ENCODE data around the gene MAP3K8. TPM values are rescaled to one million over a fixed set of nuclear protein-coding genes. Genes with fewer than 3 reads are reported as not detected.
A peak's percentile ranks its signal among the peaks of the same experiment; 100 is the strongest.
"Not testable (repeated sequence)": the region's sequence is repeated elsewhere in the genome, so short reads cannot be mapped to it uniquely, and the experiment has no call there.

MAP3K8 gene
- total RNA-seq, 5 donors from 2014 or later (not counting 1 experiment from before 2014, with no cell fraction given), result 3.5 to 27.4 (median 11.0) TPM

DNA sequence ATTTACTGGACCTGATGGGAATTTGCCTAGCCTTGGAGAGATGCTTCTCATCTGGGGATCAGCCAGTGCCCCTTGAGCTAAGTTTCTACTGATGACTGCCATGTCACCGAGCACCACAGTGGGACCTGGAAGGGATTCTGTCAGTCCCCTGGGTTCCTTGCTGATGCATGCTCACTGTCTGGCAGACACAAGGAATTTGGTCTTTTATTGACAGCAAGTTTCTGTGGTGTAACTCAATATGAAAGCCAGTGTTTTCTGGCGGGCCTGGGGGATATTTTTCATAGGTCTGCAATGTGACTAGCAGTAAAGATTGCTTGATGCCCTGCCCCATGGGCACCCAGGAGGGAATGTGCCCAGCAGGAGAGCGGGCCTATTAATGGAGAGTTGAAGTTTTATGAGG, 30.7 kb downstream of the MAP3K8 start:
- no peaks in the 10 kb centered on the region for H3K27me3 Mint-ChIP-seq
- CTCF ChIA-PET, result no interaction called here

DNA sequence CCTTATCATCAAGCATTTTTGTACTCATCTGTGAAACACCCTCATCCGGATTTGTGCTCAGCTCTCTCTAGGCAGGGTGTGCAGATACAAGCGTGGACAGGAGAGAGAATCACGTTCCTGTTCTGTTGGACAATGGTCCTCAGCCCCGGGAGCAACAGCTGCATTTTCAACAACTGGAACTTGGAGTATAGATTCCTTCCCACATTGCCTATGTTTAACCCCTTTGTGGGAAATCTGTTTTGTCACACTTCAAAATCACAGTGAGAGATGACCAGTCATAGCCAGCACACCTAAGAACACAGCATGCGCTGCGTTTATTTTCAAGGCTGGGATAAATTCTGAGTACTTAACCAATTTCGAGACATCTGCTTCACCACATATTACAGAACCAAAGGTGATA, 32.5 kb downstream of the MAP3K8 start:
- ATAC-seq (replicated peaks in 1 of 4) (no peak), DNase-seq (no peak)
- H3K4me3 Mint-ChIP-seq, result no peak overlapping the region
- Histone ChIP-seq H3K9me3 (no peaks in the 10 kb centered on the region), H3K27ac (ENCODE audit: low read length) (no peak overlapping the region), H3K4me1 (ENCODE audit: control insufficient read depth in 1 of 2, extremely low read depth in 1 of 2, insufficient read depth in 2 of 2, low read length in 2 of 2) (peaks cover 0 to 11% of the 10 kb centered on the region in 2 experiments), H3K27me3 (replicated peaks in 1 of 2; ENCODE audit: control insufficient read depth in 2 of 2, extremely low read depth in 1 of 2, insufficient read depth in 2 of 2, low read length in 1 of 2) (no peaks in the 10 kb centered on the region), H3K36me3 (ENCODE audit: control insufficient read depth in 2 of 2, extremely low read depth in 1 of 2, insufficient read depth in 1 of 2, low read length in 1 of 2) (peaks cover 0 to 9% of the 10 kb centered on the region in 2 donors), H3K4me3 (ENCODE audit: control insufficient read depth in 1 of 2, extremely low read depth in 1 of 2, low read length in 1 of 2) (no peak overlapping the region)
- ChIA-PET CTCF (no interaction called here), POLR2A (no interaction called here)
- H3K27me3 Mint-ChIP-seq, result no peaks in the 10 kb centered on the region
- no peaks in the 10 kb centered on the region for H3K9me3 Mint-ChIP-seq
- WGBS (ENCODE audit: insufficient coverage), result 96% methylated on average over 4 of the region's 7 CpGs
- H3K36me3 Mint-ChIP-seq, result peaks cover 6% of the 10 kb centered on the region
- H3K4me1 Mint-ChIP-seq, result peaks cover 8 to 22% (median 9%) of the 10 kb centered on the region in 3 donors
- no peak overlapping the region for H3K27ac Mint-ChIP-seq

More for the DNA sequence above, 30.7 kb downstream of the MAP3K8 start:
- Mint-ChIP-seq H3K4me1 (peaks cover 8 to 24% (median 9%) of the 10 kb centered on the region in 3 donors), H3K36me3 (peaks cover 18% of the 10 kb centered on the region), H3K9me3 (no peaks in the 10 kb centered on the region), H3K4me3 (no peak overlapping the region), H3K27ac (peak overlapping the region in 1 of 2 donors; percentile 18)
- ATAC-seq (replicated peaks in 1 of 4) (no peak), DNase-seq (no peak)
- 94% methylated on average over 2 of the region's 3 CpGs for WGBS (ENCODE audit: insufficient coverage)
- Histone ChIP-seq H3K4me3 (ENCODE audit: control insufficient read depth in 1 of 2, extremely low read depth in 1 of 2, low read length in 1 of 2) (no peak overlapping the region), H3K9me3 (no peaks in the 10 kb centered on the region), H3K27ac (ENCODE audit: low read length) (no peak overlapping the region), H3K27me3 (replicated peaks in 1 of 2; ENCODE audit: control insufficient read depth in 2 of 2, extremely low read depth in 1 of 2, insufficient read depth in 2 of 2, low read length in 1 of 2) (no peaks in the 10 kb centered on the region), H3K36me3 (ENCODE audit: control insufficient read depth in 2 of 2, extremely low read depth in 1 of 2, insufficient read depth in 1 of 2, low read length in 1 of 2) (peaks cover 0 to 17% of the 10 kb centered on the region in 2 donors), H3K4me1 (ENCODE audit: control insufficient read depth in 1 of 2, extremely low read depth in 1 of 2, insufficient read depth in 2 of 2, low read length in 2 of 2) (peaks cover 0 to 11% of the 10 kb centered on the region in 2 experiments)
- POLR2A ChIA-PET, result no interaction called here

DNA sequence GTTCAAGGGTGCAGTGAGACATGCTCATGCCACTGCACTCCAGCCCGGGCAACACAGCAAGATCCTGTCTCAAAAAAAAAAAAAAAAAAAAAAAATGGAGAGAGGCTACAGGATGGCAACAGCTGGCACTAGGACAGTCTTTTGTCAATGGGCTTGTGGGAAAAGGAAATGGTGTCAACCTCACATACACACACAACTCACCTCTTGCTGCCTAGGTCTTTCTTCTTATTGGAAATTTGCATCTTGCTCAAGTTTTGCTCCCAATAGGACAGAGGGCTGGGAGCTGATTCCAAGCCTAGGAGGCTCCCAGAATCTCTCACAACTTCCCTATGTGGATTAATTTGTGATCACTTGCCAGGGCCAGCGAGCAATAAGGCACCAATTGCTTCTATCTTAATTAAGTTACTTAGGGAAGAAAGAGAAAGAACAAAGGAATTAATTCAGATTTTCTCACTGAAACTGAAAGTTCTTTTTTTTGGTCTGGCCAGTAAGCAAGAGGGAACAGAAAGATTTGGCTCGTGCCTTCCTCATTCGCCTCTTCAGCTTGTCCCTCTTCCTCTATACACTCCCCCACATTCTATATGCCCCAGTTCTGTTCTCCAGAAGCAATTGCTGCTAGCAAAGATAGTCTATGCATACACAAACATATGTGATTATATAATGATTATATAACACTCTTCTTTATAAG, 33.8 kb downstream of the MAP3K8 start:
- H3K4me3 Mint-ChIP-seq, result no peak overlapping the region
- no peaks in the 10 kb centered on the region for H3K9me3 Mint-ChIP-seq
- peaks cover 0 to 1% of the 10 kb centered on the region in 2 donors for H3K27me3 Mint-ChIP-seq
- ATAC-seq (replicated peaks in 1 of 4), result no peak
- no peaks in the 10 kb centered on the region for H3K36me3 ChIP-seq (ENCODE audit: control insufficient read depth in 2 of 2, extremely low read depth in 1 of 2, insufficient read depth in 1 of 2, low read length in 1 of 2)
- no peak overlapping the region for H3K27ac Mint-ChIP-seq
- no peaks in the 10 kb centered on the region for H3K27me3 ChIP-seq (replicated peaks in 1 of 2; ENCODE audit: control insufficient read depth in 2 of 2, extremely low read depth in 1 of 2, insufficient read depth in 2 of 2, low read length in 1 of 2)
- H3K36me3 Mint-ChIP-seq, result no peaks in the 10 kb centered on the region
- no peak overlapping the region for H3K4me3 ChIP-seq (ENCODE audit: control insufficient read depth in 1 of 2, extremely low read depth in 1 of 2, low read length in 1 of 2)
- peaks cover 8 to 22% (median 9%) of the 10 kb centered on the region in 3 donors for H3K4me1 Mint-ChIP-seq
- POLR2A ChIA-PET, result interaction anchor here in 1 of 2 donors (0.6 to 0.7 kb wide), 2 partner anchors 31 to 1020 kb away, joined by 3 to 7 read pairs; no protein-coding TSS in a partner anchor
- peaks cover 0 to 11% of the 10 kb centered on the region in 2 experiments for H3K4me1 ChIP-seq (ENCODE audit: control insufficient read depth in 1 of 2, extremely low read depth in 1 of 2, insufficient read depth in 2 of 2, low read length in 2 of 2)
- WGBS (ENCODE audit: insufficient coverage), result 33% methylated on average over 1 of the region's 4 CpGs
- CTCF ChIA-PET, result interaction anchor here (0.7 to 1.0 kb wide), 2 partner anchors 21 to 316 kb away, joined by 3 read pairs; no protein-coding TSS in a partner anchor
- H3K27ac ChIP-seq (ENCODE audit: low read length), result no peak overlapping the region
- no peak for DNase-seq
- no peaks in the 10 kb centered on the region for H3K9me3 ChIP-seq

DNA sequence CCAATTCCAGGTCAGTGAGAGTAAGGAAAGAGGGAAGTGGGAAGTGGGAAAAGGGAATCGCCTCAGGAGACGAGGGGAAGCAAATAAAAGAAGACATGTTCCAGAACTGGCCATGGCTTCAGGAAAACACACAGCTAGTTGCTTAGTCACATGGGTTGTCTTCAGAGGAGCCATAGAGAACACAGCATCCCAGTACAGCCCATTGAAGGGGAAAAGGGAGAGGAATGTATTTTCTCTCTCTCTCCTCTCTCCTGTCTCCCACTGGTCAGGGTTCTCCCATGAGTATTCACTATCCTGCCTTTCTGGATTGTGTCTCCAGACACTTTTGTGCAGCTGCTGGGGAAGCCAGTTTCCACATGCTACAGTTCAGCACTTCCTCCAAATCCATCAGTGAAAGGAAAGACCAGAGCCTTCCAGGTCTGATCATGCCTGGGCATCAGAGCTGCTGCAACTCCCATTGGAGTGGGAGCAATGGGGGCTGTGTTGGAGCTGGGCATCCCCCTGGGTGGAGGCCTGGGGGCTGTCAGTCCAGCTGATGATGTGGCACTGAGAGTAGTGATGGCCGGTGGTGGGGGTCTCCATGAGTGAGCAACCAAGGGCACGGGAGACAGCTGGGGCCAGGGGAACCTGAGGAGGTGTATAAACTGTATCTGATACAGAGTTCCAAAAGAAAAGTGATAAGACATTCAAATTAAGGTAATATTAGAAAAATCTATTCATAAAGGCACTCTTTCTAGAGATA, 38.6 kb downstream of the MAP3K8 start:
- no peaks in the 10 kb centered on the region for H3K36me3 Mint-ChIP-seq
- Histone ChIP-seq H3K36me3 (ENCODE audit: control insufficient read depth in 2 of 2, extremely low read depth in 1 of 2, insufficient read depth in 1 of 2, low read length in 1 of 2) (no peaks in the 10 kb centered on the region), H3K9me3 (no peaks in the 10 kb centered on the region), H3K4me1 (ENCODE audit: control insufficient read depth in 1 of 2, extremely low read depth in 1 of 2, insufficient read depth in 2 of 2, low read length in 2 of 2) (peaks cover 0 to 13% of the 10 kb centered on the region in 2 experiments), H3K4me3 (ENCODE audit: control insufficient read depth in 1 of 2, extremely low read depth in 1 of 2, low read length in 1 of 2) (no peak overlapping the region), H3K27me3 (replicated peaks in 1 of 2; ENCODE audit: control insufficient read depth in 2 of 2, extremely low read depth in 1 of 2, insufficient read depth in 2 of 2, low read length in 1 of 2) (peaks cover 0 to 3% of the 10 kb centered on the region in 2 experiments), H3K27ac (ENCODE audit: low read length) (no peak overlapping the region)
- no CpG with 5 or more reads among the region's 4 CpGs for WGBS (ENCODE audit: insufficient coverage)
- DNase-seq (no peak), ATAC-seq (replicated peaks in 1 of 4) (no peak)
- peaks cover 0 to 2% of the 10 kb centered on the region in 2 donors for H3K27me3 Mint-ChIP-seq
- H3K4me1 Mint-ChIP-seq, result peaks cover 11 to 21% (median 17%) of the 10 kb centered on the region in 3 donors
- H3K9me3 Mint-ChIP-seq, result no peaks in the 10 kb centered on the region
- no peak overlapping the region for H3K27ac Mint-ChIP-seq
- CTCF ChIA-PET, result no interaction called here
- H3K4me3 Mint-ChIP-seq, result no peak overlapping the region
- POLR2A ChIA-PET, result no interaction called here

- ATAC-seq (replicated peaks in 1 of 4); H3K4me1 ChIP-seq (ENCODE audit: control insufficient read depth in 1 of 2, extremely low read depth in 1 of 2, insufficient read depth in 2 of 2, low read length in 2 of 2); H3K4me3 Mint-ChIP-seq; H3K27me3 Mint-ChIP-seq; CTCF ChIA-PET; DNase-seq; H3K27ac Mint-ChIP-seq; H3K27ac ChIP-seq (ENCODE audit: low read length); H3K9me3 Mint-ChIP-seq; H3K27me3 ChIP-seq (replicated peaks in 1 of 2; ENCODE audit: control insufficient read depth in 2 of 2, extremely low read depth in 1 of 2, insufficient read depth in 2 of 2, low read length in 1 of 2); H3K36me3 Mint-ChIP-seq; POLR2A ChIA-PET; H3K36me3 ChIP-seq (ENCODE audit: control insufficient read depth in 2 of 2, extremely low read depth in 1 of 2, insufficient read depth in 1 of 2, low read length in 1 of 2); H3K4me3 ChIP-seq (ENCODE audit: control insufficient read depth in 1 of 2, extremely low read depth in 1 of 2, low read length in 1 of 2); H3K9me3 ChIP-seq: not testable (repeated sequence)
- 68% methylated on average over 4 of the region's 5 CpGs for WGBS (ENCODE audit: insufficient coverage)
- H3K4me1 Mint-ChIP-seq, result peaks cover 5 to 11% (median 9%) of the 10 kb centered on the region in 3 donors
Measured at GRCh38 chr10:30475515-30475914, 41.5 kb downstream of the MAP3K8 start.

DNA sequence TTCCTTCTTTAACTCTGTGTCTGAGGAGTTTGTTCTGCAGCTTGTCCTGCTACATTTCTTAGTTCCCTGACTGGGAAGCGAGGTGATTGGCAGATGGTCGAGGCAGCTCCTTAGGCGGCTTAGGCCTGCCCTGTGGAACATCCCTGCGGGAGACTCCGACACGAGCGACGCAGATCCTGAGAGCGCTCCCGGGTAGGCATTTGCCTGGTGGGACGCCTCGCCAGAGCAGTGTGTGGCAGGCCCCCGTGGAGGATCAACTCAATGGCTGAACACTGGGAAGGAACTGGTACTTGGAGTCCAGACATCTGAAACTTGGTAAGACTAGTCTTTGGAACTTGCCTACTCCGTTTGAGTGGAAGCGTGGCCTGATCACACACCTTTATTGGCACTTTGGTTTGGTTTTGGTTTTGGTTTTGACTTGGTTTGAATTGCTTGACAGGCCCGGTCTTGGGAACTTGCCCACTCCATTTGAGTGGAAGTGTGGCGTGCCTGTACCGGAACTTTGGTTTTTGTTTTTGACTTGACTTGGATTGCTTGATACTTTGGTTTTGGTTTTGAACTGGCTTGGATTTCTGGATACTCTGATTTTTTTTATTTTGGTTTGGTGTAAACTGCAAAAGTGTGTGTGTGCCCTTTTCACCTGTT, 42.6 kb downstream of the MAP3K8 start:
- ChIA-PET CTCF (no interaction called here), POLR2A (no interaction called here)
- H3K9me3 Mint-ChIP-seq, result peaks cover 0 to 2% (median 2%) of the 10 kb centered on the region in 3 donors
- peaks cover 5 to 13% (median 9%) of the 10 kb centered on the region in 3 donors for H3K4me1 Mint-ChIP-seq
- peak overlapping the region in 1 of 2 donors; percentile 34 for H3K27ac Mint-ChIP-seq
- Histone ChIP-seq H3K27me3 (replicated peaks in 1 of 2; ENCODE audit: control insufficient read depth in 2 of 2, extremely low read depth in 1 of 2, insufficient read depth in 2 of 2, low read length in 1 of 2) (peaks cover 0 to 3% of the 10 kb centered on the region in 2 experiments), H3K4me3 (ENCODE audit: control insufficient read depth in 1 of 2, extremely low read depth in 1 of 2, low read length in 1 of 2) (no peak overlapping the region), H3K9me3 (no peaks in the 10 kb centered on the region), H3K27ac (ENCODE audit: low read length) (no peak overlapping the region), H3K4me1 (ENCODE audit: control insufficient read depth in 1 of 2, extremely low read depth in 1 of 2, insufficient read depth in 2 of 2, low read length in 2 of 2) (peaks cover 0 to 3% of the 10 kb centered on the region in 2 experiments), H3K36me3 (ENCODE audit: control insufficient read depth in 2 of 2, extremely low read depth in 1 of 2, insufficient read depth in 1 of 2, low read length in 1 of 2) (no peaks in the 10 kb centered on the region)
- H3K4me3 Mint-ChIP-seq, result no peak overlapping the region
- peaks cover 0 to 2% of the 10 kb centered on the region in 2 donors for H3K27me3 Mint-ChIP-seq
- no peak for DNase-seq
- ATAC-seq (replicated peaks in 1 of 4), result no peak
- no peaks in the 10 kb centered on the region for H3K36me3 Mint-ChIP-seq
- WGBS (ENCODE audit: insufficient coverage), result 89% methylated on average over 17 of the region's 18 CpGs
